OCI-LY7 (cell line): Measurements from ENCODE around the gene SNX2.

ENCODE experiments used
- EZH2phosphoT487 ChIP-seq: fragments of 200-600 bp; sonication (generic); IDR thresholded peaks from 2 replicates; pipeline ENCODE4 v1.6.1; 2018; ENCODE audit warnings: low read depth, borderline replicate concordance, mild to moderate bottlenecking, mixed run types, antibody characterized with exemption, low read length, moderate library complexity, mixed read lengths
- TF ChIP-seq, protein P1 (sequence below): fragments of 200-600 bp; sonication (generic); conservative IDR thresholded peaks from 2 replicates; pipeline ENCODE4 v1.5.1; 2014; ENCODE audit warnings: mild to moderate bottlenecking, antibody characterized with exemption, low read length, moderate library complexity, mixed read lengths

- TF ChIP-seq, protein P1, sequence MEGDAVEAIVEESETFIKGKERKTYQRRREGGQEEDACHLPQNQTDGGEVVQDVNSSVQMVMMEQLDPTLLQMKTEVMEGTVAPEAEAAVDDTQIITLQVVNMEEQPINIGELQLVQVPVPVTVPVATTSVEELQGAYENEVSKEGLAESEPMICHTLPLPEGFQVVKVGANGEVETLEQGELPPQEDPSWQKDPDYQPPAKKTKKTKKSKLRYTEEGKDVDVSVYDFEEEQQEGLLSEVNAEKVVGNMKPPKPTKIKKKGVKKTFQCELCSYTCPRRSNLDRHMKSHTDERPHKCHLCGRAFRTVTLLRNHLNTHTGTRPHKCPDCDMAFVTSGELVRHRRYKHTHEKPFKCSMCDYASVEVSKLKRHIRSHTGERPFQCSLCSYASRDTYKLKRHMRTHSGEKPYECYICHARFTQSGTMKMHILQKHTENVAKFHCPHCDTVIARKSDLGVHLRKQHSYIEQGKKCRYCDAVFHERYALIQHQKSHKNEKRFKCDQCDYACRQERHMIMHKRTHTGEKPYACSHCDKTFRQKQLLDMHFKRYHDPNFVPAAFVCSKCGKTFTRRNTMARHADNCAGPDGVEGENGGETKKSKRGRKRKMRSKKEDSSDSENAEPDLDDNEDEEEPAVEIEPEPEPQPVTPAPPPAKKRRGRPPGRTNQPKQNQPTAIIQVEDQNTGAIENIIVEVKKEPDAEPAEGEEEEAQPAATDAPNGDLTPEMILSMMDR = no peak
- TF ChIP-seq EZH2phosphoT487 = no peak
Observed at GRCh38 chr5:122871661-122872060, 96.8 kb downstream of the SNX2 start.
